A673 (cell line): ENCODE results near the gene MACROD1.

Experiments used
- EZH2 ChIP-seq: fragments of 200-600 bp; sonication (generic); IDR thresholded peaks from 2 replicates; pipeline ENCODE4 v1.6.1; 2017; ENCODE audit warnings: borderline replicate concordance, low read depth, mild to moderate bottlenecking, mixed read lengths, antibody characterized with exemption, low read length; ENCODE audit not compliant: poor library complexity, severe bottlenecking
- TF ChIP-seq, protein P1 (sequence below): fragments of 300-800, 200-600 bp; sonication (generic); conservative IDR thresholded peaks from 2 replicates; pipeline ENCODE4 v1.5.1; 2017; ENCODE audit warnings: low read depth, mild to moderate bottlenecking, antibody characterized with exemption, low read length, moderate library complexity, mixed read lengths

DNA sequence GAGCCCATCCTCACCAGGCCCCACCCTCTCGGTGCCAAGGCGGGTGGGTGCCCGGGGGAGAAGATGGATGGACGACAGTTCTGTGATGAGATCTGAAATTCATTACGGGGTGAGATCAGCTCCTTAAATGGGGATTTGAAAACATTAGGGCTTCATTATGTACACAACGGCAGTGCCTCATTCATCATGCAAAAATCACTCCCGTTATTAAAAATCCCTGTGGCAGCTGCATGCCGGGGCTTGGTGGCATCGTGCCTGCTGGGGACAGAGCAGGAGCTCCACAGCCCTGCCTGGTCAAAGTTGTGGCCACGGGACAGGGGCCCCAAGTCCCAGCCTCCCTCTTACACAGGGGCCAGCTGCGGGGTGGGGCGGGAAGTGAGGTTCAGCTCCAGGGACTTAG, 159.5 kb downstream of the MACROD1 start:
- TF ChIP-seq, protein P1, sequence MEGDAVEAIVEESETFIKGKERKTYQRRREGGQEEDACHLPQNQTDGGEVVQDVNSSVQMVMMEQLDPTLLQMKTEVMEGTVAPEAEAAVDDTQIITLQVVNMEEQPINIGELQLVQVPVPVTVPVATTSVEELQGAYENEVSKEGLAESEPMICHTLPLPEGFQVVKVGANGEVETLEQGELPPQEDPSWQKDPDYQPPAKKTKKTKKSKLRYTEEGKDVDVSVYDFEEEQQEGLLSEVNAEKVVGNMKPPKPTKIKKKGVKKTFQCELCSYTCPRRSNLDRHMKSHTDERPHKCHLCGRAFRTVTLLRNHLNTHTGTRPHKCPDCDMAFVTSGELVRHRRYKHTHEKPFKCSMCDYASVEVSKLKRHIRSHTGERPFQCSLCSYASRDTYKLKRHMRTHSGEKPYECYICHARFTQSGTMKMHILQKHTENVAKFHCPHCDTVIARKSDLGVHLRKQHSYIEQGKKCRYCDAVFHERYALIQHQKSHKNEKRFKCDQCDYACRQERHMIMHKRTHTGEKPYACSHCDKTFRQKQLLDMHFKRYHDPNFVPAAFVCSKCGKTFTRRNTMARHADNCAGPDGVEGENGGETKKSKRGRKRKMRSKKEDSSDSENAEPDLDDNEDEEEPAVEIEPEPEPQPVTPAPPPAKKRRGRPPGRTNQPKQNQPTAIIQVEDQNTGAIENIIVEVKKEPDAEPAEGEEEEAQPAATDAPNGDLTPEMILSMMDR = no peak
- TF ChIP-seq EZH2 = no peak
